SK-N-SH (cell line): ENCODE results near the gene EIF2S1. TPM values are rescaled to one million over a fixed set of nuclear protein-coding genes. Genes with fewer than 3 reads are reported as not detected.

ENCODE experiments used
- CTCF ChIA-PET: fragments of 300-600, 350-600 bp; formaldehyde crosslinking; extraction: SDS; loops from one replicate; lab custom pipeline; 2021; lab: Yijun Ruan, JAX
- POLR2A ChIA-PET: fragments of 350-600 bp; sonication (Branson Sonifier 250); formaldehyde crosslinking; extraction: SDS; loops from one replicate; lab custom pipeline; 2020; ENCODE audit warnings: antibody characterized with exemption, inconsistent platforms; lab: Yijun Ruan, JAX
- DNase-seq: peaks from one replicate; pipeline ENCODE4 v3.0.0; 2012
- H2AFZ ChIP-seq: fragments of 200-600 bp; sonication (generic); 2 replicates; pipeline ENCODE4 v1.8.1; 2016; ENCODE audit warnings: antibody characterized with exemption, mild to moderate bottlenecking, low read depth
- H3F3A ChIP-seq: fragments of 200-600 bp; sonication (generic); replicated peaks from 2 replicates; pipeline ENCODE3; 2016; ENCODE audit warnings: antibody characterized with exemption, mild to moderate bottlenecking; ENCODE audit not compliant: insufficient read depth
- H3K27ac ChIP-seq, 2 experiments: fragments of 200-500 bp in 1 of 2; fragments of 200-600 bp in 1 of 2; sonication (Bioruptor generic) in 1 of 2; sonication (generic), shearing (Covaris generic) in 1 of 2; 2 replicates each; pipeline versions ENCODE4 v1.5.1 to v1.6.1; 2014 to 2016; ENCODE audit warnings: low read depth in 2 of 2, inconsistent platforms in 1 of 2, low read length in 1 of 2, mild to moderate bottlenecking in 1 of 2, mixed read lengths in 1 of 2
- H3K27me3 ChIP-seq: fragments of 200-600 bp; sonication (generic), shearing (Covaris generic); 2 replicates; pipeline ENCODE4 v1.6.1; 2016; ENCODE audit warnings: mixed run types; ENCODE audit not compliant: insufficient read depth
- H3K36me3 ChIP-seq, 2 experiments: fragments of 200-500 bp in 1 of 2; fragments of 200-600 bp in 1 of 2; sonication (Bioruptor generic) in 1 of 2; sonication (generic) in 1 of 2; replicated peaks in 1 of 2; 2 replicates each; pipeline versions ENCODE3 to v1.5.1; 2014 to 2016; ENCODE audit warnings: low read length in 1 of 2, mild to moderate bottlenecking in 1 of 2; ENCODE audit not compliant: insufficient read depth in 2 of 2, control insufficient read depth in 1 of 2
- H3K4me1 ChIP-seq, 2 experiments: fragments of 200-500 bp in 1 of 2; fragments of 200-600 bp in 1 of 2; sonication (Bioruptor generic) in 1 of 2; sonication (generic), shearing (Covaris generic) in 1 of 2; 2 replicates each; pipeline versions ENCODE4 v1.5.1 to v1.6.1; 2014 to 2016; ENCODE audit warnings: low read depth in 1 of 2, low read length in 1 of 2, mixed run types in 1 of 2; ENCODE audit not compliant: insufficient read depth in 2 of 2, control insufficient read depth in 1 of 2
- H3K4me2 ChIP-seq: fragments of 200-600 bp; sonication (generic), shearing (Covaris generic); 2 replicates; pipeline ENCODE4 v1.6.1; 2017; ENCODE audit warnings: mixed run types
- H3K4me3 ChIP-seq, 2 experiments: fragments of 200-500 bp in 1 of 2; fragments of 200-600 bp in 1 of 2; sonication (Bioruptor generic) in 1 of 2; sonication (generic), shearing (Covaris generic) in 1 of 2; 2 replicates each; pipeline versions ENCODE4 v1.5.1 to v1.8.1; 2014 to 2016; ENCODE audit warnings: low read depth in 2 of 2, inconsistent platforms in 1 of 2, low read length in 1 of 2, mild to moderate bottlenecking in 1 of 2, mixed read lengths in 1 of 2, moderate library complexity in 1 of 2
- H3K79me2 ChIP-seq: fragments of 200-600 bp; sonication (generic); 2 replicates; pipeline ENCODE4 v1.8.1; 2017; ENCODE audit warnings: mild to moderate bottlenecking; ENCODE audit not compliant: insufficient read depth
- H3K9ac ChIP-seq: fragments of 200-600 bp; sonication (generic); 2 replicates; pipeline ENCODE4 v1.6.1; 2017; ENCODE audit warnings: mixed run types
- H3K9me2 ChIP-seq: fragments of 200-600 bp; sonication (generic); 2 replicates; pipeline ENCODE4 v1.6.1; 2017; ENCODE audit warnings: mixed run types
- H3K9me3 ChIP-seq: fragments of 200-600 bp; sonication (generic); 2 replicates; pipeline ENCODE4 v1.6.1; 2017; ENCODE audit warnings: mixed run types, mild to moderate bottlenecking, moderate library complexity
- H4K20me1 ChIP-seq: fragments of 200-600 bp; sonication (generic); 2 replicates; pipeline ENCODE4 v1.6.1; 2017; ENCODE audit warnings: mild to moderate bottlenecking, mixed run types; ENCODE audit not compliant: insufficient read depth
- CHD2 ChIP-seq: fragments of 150-350 bp; IDR thresholded peaks from 2 replicates; pipeline ENCODE4 v1.6.1; 2018; ENCODE audit warnings: low read length; ENCODE audit not compliant: partially characterized antibody
- ELF1 ChIP-seq: IDR thresholded peaks from 2 replicates; pipeline ENCODE4 v1.4.0; 2012
- FOXJ3 ChIP-seq: sonication (generic); formaldehyde crosslinking; IDR thresholded peaks from 2 replicates; pipeline ENCODE4 v1.5.1; 2020; ENCODE audit warnings: mild to moderate bottlenecking, missing genetic modification reagents
- FOXM1 ChIP-seq: IDR thresholded peaks from 2 replicates; pipeline ENCODE4 v1.4.0; 2012; ENCODE audit warnings: low read depth, mild to moderate bottlenecking
- GATA2 ChIP-seq: sonication (generic); formaldehyde crosslinking; IDR thresholded peaks from 2 replicates; pipeline ENCODE4 v1.5.0; 2020; ENCODE audit warnings: mild to moderate bottlenecking, missing genetic modification reagents
- JUND ChIP-seq: IDR thresholded peaks from 2 replicates; pipeline ENCODE4 v1.4.0; 2012
- MEF2A ChIP-seq: IDR thresholded peaks from 2 replicates; pipeline ENCODE4 v1.4.0; 2012; ENCODE audit warnings: low read depth, borderline replicate concordance
- MXI1 ChIP-seq: IDR thresholded peaks from 2 replicates; pipeline ENCODE4 v1.6.1; 2012; ENCODE audit warnings: mild to moderate bottlenecking, low read depth, low read length, improper control_type of control experiment
- POLR2AphosphoS5 ChIP-seq: IDR thresholded peaks from 2 replicates; pipeline ENCODE4 v1.6.1; 2012; ENCODE audit warnings: low read depth, low read length
- RAD21 ChIP-seq: IDR thresholded peaks from 2 replicates; pipeline ENCODE4 v1.6.1; 2012; ENCODE audit warnings: mild to moderate bottlenecking, low read length
- RXRA ChIP-seq: IDR thresholded peaks from 2 replicates; pipeline ENCODE4 v1.4.0; 2012; ENCODE audit warnings: low read depth, mild to moderate bottlenecking, borderline replicate concordance
- SIN3A ChIP-seq: IDR thresholded peaks from 2 replicates; pipeline ENCODE4 v1.6.1; 2012; ENCODE audit warnings: low read depth, mild to moderate bottlenecking, low read length, moderate library complexity, borderline replicate concordance
- SMC3 ChIP-seq: IDR thresholded peaks from 2 replicates; pipeline ENCODE4 v1.6.1; 2012; ENCODE audit warnings: low read depth, low read length, improper control_type of control experiment
- TAF1 ChIP-seq: IDR thresholded peaks from 2 replicates; pipeline ENCODE4 v1.6.1; 2012; ENCODE audit warnings: low read depth, mild to moderate bottlenecking, low read length, moderate library complexity, borderline replicate concordance
- TEAD4 ChIP-seq: IDR thresholded peaks from 2 replicates; pipeline ENCODE4 v1.4.0; 2012; ENCODE audit warnings: mild to moderate bottlenecking, borderline replicate concordance; ENCODE audit not compliant: insufficient read depth
- YY1 ChIP-seq: IDR thresholded peaks from 2 replicates; pipeline ENCODE4 v1.4.0; 2012; ENCODE audit warnings: low read depth, mild to moderate bottlenecking
- WGBS: methylation state at CpG from one replicate; pipeline ENCODE4 v1.1.6; 2017; ENCODE audit warnings: low lambda C conversion rate; 5-methylcytosine and 5-hydroxymethylcytosine counted together
- polyA plus RNA-seq, 3 experiments: library from polyadenylated mRNA; depleted of rRNA; stranded (reverse); fragments of >200 nt; gene quantifications; 2 replicates each; pipeline ENCODE4 v1.2.3, GENCODE V29; 2012
- TF ChIP-seq, protein P1 (sequence below): fragments of 150-350 bp; IDR thresholded peaks from 2 replicates; pipeline ENCODE4 v1.6.1; 2016; ENCODE audit warnings: mild to moderate bottlenecking, low read depth, low read length
- TF ChIP-seq, protein P2 (sequence below): IDR thresholded peaks from 2 replicates; pipeline ENCODE4; 2012
- TF ChIP-seq, protein P3 (sequence below): fragments of 200-600 bp; sonication (generic); IDR thresholded peaks from 2 replicates; pipeline ENCODE4 v1.6.1; 2017; ENCODE audit warnings: antibody characterized with exemption, mild to moderate bottlenecking, moderate library complexity
- TF ChIP-seq, protein P4 (sequence below): IDR thresholded peaks from 2 replicates; pipeline ENCODE4 v1.4.0; 2012; ENCODE audit warnings: low read depth

Gene EIF2S1
- polyA plus RNA-seq, 1 of the 3 experiments (the other 2 are of a cell fraction) = 57.2 TPM

DNA sequence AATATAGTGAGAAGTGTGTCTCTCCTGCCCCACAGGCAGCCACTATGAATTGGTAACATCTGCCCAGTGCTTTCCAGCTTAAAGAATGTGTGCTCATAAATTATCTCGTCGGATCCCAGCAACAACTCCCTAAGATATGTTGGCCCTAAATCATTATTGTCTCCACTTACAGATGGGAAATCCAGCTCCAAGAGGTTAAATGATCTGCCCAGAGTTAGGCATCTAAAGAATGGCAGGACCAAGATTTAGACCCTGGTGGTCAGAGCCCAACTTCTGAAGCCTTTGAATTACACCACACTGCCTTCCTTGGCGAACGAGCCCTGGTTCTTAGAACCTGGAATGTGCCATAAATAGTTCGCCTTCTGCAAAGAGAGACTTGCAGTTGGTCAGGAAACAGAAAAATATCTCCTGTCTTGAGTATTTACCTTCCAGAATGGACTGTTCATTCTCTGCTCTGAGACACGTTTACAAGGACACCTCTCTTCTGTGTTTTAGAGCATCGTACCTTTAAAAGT lies 72.0 kb downstream of the EIF2S1 start:
- Histone ChIP-seq H3K9ac (no peak overlapping the region), H3K36me3 (no peaks in the 10 kb centered on the region), H3K9me2 (no peaks in the 10 kb centered on the region), H3K79me2 (no peaks in the 10 kb centered on the region), H3K4me3 (no peak overlapping the region), H4K20me1 (no peaks in the 10 kb centered on the region), H3K27ac (no peak overlapping the region), H3K27me3 (peaks cover 6% of the 10 kb centered on the region)
- POLR2A ChIA-PET = no interaction called here
- TF ChIP-seq, protein P1, sequence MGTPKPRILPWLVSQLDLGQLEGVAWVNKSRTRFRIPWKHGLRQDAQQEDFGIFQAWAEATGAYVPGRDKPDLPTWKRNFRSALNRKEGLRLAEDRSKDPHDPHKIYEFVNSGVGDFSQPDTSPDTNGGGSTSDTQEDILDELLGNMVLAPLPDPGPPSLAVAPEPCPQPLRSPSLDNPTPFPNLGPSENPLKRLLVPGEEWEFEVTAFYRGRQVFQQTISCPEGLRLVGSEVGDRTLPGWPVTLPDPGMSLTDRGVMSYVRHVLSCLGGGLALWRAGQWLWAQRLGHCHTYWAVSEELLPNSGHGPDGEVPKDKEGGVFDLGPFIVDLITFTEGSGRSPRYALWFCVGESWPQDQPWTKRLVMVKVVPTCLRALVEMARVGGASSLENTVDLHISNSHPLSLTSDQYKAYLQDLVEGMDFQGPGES = no peak
- TF ChIP-seq POLR2AphosphoS5 (no peak), FOXJ3 (no peak), SMC3 (no peak), TAF1 (no peak), MXI1 (no peak), GATA2 (no peak), ELF1 (no peak), CHD2 (no peak), YY1 (no peak), SIN3A (no peak), RAD21 (no peak), TEAD4 (no peak), MEF2A (no peak), JUND (no peak), FOXM1 (no peak), RXRA (no peak)
- TF ChIP-seq, protein P2, sequence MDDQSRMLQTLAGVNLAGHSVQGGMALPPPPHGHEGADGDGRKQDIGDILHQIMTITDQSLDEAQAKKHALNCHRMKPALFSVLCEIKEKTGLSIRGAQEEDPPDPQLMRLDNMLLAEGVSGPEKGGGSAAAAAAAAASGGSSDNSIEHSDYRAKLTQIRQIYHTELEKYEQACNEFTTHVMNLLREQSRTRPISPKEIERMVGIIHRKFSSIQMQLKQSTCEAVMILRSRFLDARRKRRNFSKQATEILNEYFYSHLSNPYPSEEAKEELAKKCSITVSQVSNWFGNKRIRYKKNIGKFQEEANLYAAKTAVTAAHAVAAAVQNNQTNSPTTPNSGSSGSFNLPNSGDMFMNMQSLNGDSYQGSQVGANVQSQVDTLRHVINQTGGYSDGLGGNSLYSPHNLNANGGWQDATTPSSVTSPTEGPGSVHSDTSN = no peak
- TF ChIP-seq, protein P3, sequence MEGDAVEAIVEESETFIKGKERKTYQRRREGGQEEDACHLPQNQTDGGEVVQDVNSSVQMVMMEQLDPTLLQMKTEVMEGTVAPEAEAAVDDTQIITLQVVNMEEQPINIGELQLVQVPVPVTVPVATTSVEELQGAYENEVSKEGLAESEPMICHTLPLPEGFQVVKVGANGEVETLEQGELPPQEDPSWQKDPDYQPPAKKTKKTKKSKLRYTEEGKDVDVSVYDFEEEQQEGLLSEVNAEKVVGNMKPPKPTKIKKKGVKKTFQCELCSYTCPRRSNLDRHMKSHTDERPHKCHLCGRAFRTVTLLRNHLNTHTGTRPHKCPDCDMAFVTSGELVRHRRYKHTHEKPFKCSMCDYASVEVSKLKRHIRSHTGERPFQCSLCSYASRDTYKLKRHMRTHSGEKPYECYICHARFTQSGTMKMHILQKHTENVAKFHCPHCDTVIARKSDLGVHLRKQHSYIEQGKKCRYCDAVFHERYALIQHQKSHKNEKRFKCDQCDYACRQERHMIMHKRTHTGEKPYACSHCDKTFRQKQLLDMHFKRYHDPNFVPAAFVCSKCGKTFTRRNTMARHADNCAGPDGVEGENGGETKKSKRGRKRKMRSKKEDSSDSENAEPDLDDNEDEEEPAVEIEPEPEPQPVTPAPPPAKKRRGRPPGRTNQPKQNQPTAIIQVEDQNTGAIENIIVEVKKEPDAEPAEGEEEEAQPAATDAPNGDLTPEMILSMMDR = no peak
- TF ChIP-seq, protein P4, sequence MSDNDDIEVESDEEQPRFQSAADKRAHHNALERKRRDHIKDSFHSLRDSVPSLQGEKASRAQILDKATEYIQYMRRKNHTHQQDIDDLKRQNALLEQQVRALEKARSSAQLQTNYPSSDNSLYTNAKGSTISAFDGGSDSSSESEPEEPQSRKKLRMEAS = no peak
- TF ChIP-seq, all 33 proteins: peak for 0
- H2AFZ ChIP-seq = no peak overlapping the region
- no peak overlapping the region for H3K4me2 ChIP-seq
- CTCF ChIA-PET = interaction anchor here (1.1 to 15.0 kb wide), 2 partner anchors 101 to 136 kb away, joined by 3 to 319 read pairs; no protein-coding TSS in a partner anchor
- H3K4me1 ChIP-seq = no peaks in the 10 kb centered on the region
- DNase-seq = no peak
- H3K9me3 ChIP-seq = no peaks in the 10 kb centered on the region
- WGBS = 60% methylated on average over 7 of the region's 7 CpGs
- H3F3A ChIP-seq = no peaks in the 10 kb centered on the region
